Measurements from ENCODE around the gene ATP1B2.
"Not testable (repeated sequence)": the region's sequence is repeated elsewhere in the genome, so short reads cannot be mapped to it uniquely, and the experiment has no call there.

The ATP1B2 gene

DNA sequence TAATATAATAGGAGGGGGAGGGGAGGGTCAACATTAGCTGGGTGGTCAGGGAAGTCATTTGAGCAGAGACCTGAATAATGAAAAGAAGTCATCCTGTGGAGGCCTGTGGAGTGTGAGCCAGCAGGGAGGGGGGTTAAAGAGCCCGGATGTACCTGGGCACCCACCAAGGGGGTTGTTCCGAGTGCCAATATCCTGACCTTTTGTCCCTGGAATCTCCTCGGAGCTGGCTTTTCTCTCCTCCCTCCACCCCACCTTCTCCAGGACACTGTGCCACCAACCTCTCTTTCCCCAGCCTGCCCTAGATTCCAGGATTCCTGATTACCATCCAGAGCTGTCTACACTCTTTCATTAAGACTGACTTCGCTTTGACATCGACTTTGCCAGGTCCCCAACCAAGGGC lies 14.6 kb upstream of the ATP1B2 start:
- no peak for DNase-seq

- DNase-seq: no peak
Observed at GRCh38 chr17:7640783-7641182, 9.9 kb upstream of the ATP1B2 start.

- DNase-seq: not testable (repeated sequence)
Observed at GRCh38 chr17:7641635-7642034, 9.1 kb upstream of the ATP1B2 start.

- DNase-seq: no peak
Observed at GRCh38 chr17:7644775-7645174, 6.0 kb upstream of the ATP1B2 start.

DNA sequence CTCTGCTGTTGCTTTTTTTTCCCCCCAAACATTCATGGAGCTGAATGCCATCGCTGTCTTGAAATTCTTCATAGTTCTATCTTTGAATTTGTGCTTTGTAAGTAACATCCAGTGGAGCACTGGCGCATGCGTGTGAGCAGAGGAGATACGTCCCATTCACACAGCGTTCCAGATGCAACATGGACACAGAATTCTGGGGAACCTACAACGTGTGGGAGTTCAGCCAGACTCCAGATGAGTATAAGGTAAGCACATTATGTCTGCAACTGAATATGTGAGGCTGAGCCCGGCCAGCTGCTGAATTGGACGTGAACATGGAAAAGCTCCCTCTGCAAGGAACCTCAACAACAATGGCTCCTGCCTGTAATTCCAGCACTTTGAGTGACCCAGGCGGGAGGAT lies 4.3 kb upstream of the ATP1B2 start:
- DNase-seq: no peak

DNA sequence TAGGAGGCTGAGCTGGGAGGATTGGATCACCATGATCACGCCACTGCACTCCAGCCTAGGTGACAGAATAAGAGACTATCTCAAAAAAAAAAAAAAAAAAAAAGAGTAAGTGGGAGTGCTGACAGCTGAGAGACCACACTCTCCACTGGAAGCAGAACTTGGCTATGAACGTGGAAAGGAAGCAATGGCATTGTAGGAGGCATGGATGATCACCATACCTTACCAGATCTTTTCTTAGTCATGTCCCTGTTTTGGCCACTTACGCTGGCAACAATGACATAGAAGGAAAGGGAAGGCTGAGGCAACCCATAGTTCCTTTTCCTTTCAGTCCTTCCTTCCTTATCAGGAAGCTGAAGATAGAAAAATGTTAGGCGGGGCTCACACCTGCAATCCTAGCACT lies 3.7 kb upstream of the ATP1B2 start:
- DNase-seq: no peak

GRCh38 chr17:7651097-7651664 lies 455 bp downstream of the ATP1B2 start:
- no peak for DNase-seq

- no peak for DNase-seq
Observed at GRCh38 chr17:7651665-7652387, 1.1 kb downstream of the ATP1B2 start.

DNA sequence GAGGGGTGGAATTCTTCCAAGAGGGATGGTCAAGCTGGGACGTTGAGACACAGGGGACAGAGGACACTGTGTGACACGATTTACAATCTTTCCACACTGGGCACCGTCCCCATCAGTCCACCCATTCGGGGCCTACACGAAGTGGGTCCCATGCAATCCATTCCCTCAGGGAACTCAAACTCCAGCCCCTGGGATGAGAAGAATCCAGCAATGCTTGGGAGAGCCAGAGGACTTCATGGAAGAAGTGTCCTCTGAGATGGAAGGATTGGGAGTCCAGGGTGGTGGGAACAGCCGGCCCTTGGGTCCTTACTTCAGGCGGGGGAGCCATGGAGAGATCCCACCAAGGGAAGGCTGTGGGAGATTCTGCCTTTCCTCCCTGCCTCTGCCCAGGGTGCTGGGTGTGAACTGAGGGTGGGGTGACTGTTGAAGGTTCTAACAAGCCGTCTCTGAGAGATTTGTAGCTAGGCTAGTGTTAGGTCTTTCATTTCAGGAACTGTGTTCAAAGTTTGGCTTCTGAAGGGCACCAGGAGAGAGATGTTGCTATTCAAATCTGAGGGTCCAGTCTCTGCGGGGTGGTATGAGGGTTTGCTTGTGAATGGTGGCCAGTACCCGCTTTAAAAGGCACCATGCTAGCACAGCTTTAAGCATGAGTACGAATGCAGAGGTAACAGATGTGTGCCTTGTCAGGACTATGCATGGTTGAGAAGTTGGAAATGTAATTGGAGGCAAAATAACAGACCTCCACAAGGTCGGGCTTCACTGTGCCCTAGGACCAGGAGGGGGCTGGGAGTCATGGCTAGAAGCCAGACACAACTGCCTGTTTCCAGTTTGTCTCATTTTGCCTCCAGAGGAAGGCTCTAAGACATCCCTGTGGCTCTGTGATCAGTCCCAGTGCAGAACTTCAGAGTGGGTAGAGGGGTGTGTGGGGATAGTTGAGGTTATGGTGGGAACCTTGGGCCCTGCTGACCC lies 1.9 kb downstream of the ATP1B2 start:
- no peak for DNase-seq

- no peak for DNase-seq
Observed at GRCh38 chr17:7654832-7655540, 4.3 kb downstream of the ATP1B2 start.

GRCh38 chr17:7655541-7655840 lies 4.8 kb downstream of the ATP1B2 start:
- DNase-seq: no peak

DNA sequence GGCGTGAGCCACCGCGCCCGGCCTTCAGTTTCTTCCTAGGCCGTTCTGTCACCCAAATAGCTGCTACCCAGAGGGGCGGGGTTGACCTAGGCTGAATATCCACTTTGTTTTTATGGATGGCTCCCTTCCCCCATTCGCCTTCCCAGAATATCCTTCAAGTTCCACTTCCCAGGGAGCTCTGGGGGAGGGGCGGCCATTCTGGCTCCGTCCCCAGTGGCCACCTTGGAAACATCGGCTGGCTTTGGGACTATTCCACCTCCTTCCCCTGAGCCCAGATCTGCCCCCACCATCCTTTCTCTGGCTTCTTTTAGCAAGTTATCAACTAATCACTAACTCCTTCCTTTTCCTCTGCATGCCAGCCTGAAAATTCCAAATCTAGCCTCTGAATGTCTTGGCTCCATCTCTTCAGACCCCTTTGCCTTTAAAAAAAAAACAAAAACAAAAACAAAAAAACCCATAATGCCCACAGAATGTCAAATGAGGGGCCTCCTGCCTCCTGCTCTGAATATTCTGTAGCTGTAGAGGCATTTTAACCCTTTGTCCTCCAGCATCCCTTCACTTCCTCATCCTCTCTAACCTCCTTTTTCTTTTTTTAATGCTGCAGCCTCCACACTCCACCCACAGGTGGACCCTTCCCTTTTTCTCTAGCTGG lies 6.4 kb downstream of the ATP1B2 start:
- DNase-seq: no peak

DNA sequence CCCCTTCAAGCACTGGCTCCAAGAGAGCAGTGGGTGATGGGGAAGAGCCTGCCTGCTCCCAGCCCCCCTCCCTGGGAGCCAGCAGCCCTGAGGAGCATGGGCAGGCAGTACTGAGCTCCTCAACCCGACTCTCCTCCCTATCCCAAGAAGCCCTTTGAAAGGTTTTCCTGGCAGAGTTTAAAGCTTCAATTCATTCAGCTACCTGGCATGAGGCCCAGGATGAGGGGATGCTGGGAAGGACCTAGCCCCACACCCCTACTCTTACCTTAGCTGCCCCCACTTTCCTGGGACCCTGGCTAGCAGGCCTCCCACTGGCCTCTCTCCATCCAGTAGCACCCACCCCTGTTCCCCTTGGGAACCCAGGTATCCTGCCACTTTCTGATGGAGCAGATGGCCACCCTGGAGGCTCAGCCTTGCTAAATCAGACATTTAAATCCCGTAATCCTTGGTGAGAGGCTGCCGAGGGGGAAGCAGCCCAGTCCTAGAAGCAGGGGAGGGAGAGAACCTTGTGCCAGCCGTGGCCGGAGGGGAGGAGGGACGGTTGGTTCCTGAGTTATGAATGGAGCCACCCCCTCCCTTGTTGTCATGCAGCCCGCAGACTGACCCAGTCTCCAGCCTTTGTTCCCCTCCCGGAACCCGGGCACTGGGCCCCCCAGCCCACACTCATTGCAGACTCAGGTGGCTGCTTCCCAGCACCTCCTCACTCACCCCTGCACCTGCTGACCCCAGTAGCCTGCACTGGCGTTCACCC lies 17.1 kb downstream of the ATP1B2 start:
- peak in 1 of 2 experiments; percentile 13 for DNase-seq

GRCh38 chr17:7668482-7668881 lies 17.8 kb downstream of the ATP1B2 start:
- no peak for DNase-seq

DNA sequence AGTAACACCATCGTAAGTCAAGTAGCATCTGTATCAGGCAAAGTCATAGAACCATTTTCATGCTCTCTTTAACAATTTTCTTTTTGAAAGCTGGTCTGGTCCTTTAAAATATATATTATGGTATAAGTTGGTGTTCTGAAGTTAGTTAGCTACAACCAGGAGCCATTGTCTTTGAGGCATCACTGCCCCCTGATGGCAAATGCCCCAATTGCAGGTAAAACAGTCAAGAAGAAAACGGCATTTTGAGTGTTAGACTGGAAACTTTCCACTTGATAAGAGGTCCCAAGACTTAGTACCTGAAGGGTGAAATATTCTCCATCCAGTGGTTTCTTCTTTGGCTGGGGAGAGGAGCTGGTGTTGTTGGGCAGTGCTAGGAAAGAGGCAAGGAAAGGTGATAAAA lies 22.5 kb downstream of the ATP1B2 start:
- no peak for DNase-seq

DNA sequence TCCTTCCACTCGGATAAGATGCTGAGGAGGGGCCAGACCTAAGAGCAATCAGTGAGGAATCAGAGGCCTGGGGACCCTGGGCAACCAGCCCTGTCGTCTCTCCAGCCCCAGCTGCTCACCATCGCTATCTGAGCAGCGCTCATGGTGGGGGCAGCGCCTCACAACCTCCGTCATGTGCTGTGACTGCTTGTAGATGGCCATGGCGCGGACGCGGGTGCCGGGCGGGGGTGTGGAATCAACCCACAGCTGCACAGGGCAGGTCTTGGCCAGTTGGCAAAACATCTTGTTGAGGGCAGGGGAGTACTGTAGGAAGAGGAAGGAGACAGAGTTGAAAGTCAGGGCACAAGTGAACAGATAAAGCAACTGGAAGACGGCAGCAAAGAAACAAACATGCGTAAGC lies 24.2 kb downstream of the ATP1B2 start:
- DNase-seq: no peak

- DNase-seq: no peak
Observed at GRCh38 chr17:7676533-7676932, 25.8 kb downstream of the ATP1B2 start.

- DNase-seq: no peak
Observed at GRCh38 chr17:7677388-7678067, 26.8 kb downstream of the ATP1B2 start.

DNA sequence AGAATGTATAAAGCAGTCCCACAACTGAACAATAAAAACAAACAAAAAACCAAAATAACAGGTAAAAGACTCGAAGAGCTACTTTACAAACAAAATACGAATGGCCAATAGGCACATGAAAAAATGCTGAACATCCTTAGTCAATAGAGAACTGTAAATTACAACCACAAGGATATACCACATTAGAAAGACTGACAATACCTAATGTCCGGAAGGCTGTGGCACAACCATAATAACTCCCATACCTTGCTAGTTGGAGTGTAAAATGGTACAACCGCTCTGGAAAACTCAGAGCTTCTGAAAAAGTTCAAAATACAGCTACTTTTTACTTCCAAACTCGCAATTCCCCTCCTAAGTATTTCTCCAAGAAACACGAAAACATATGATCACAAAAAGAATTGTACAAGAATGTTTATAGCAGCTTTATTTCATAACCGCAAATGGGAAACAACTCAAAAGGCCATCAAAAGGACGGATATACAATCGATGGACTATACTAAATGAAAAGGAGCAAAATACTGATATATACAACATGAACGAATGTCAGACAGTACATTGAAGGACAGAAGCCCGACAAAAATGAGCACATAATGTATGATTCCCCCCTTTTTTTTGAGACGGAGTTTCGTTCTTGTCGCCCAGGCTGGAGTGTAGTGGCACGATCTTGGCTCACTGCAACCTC lies 34.3 kb downstream of the ATP1B2 start:
- no peak for DNase-seq

DNA sequence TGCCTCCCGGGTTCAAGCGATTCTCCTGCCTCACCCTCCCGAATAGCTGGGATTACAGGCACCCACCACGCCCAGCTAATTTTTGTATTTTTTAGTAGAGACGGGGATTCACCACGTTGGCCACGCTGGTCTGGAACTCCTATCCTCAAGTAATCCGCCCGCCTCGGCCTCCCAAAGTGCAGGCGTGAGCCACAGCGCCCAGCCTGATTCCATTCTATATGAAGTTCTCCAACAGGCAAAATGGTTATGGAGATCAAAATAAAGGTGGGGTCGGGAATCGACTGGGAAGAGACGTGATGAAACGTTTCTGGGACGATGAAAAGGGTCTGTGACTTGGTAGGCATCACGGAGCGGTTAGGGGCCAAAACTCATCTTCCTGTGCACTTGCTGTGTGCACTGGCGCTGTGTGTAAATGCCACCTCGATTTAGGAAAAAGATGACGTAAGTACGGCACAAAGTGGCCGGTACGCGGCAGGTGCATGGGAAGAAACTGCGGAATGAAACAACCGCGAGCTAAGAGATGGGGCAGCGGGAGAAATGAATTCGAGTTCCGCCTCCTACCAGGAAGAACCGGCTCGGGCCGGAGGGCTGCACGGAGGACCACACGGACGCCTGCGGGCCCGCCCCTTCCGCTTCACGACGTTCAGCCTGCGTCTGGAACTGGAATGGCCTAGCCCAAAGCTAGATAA lies 35.0 kb downstream of the ATP1B2 start:
- peak; percentile 90 to 91 for DNase-seq
